HCT116 (cell line): ENCODE measurements around the gene MSMP. TPM values are rescaled to one million over a fixed set of nuclear protein-coding genes. Genes with fewer than 3 reads are reported as not detected.
A peak's percentile ranks its signal among the peaks of the same experiment; 100 is the strongest.

ENCODE experiments used
- ATAC-seq: fragments of 200-7000 bp; cut with Tn5 transposase; 2 replicates; pipeline ENCODE4 v1.9.1; 2020; ENCODE audit warnings: mild to moderate bottlenecking, moderate library complexity
- BruUV-seq: library from RNA; stranded (reverse); fragments of 400-500 nt; replicated peaks from 2 replicates; lab custom pipeline; 2021; lab: Mats Ljungman, UMichigan
- CTCF ChIA-PET: fragments of 300-600 bp; sonication (Branson Sonifier 250); formaldehyde crosslinking; loops from one replicate; lab custom pipeline; 2021; ENCODE audit warnings: antibody characterized with exemption; lab: Charles Lee
- POLR2A ChIA-PET: fragments of 300-600, 350-600 bp; sonication (Branson Sonifier 250); formaldehyde crosslinking; loops from one replicate; lab custom pipeline; 2021; ENCODE audit warnings: antibody characterized with exemption; lab: Charles Lee
- RAD21 ChIA-PET, 2 experiments: fragments of 300-600 bp; sonication (Branson Sonifier 250); formaldehyde crosslinking; loops; one replicate each; lab custom pipeline; 2023; ENCODE audit warnings: low total read pairs in 2 of 2; ENCODE audit not compliant: uncharacterized antibody in 2 of 2, unreplicated experiment in 2 of 2, low non-redundant PET in 1 of 2; lab: Charles Lee
- DNase-seq: peaks from one replicate; pipeline ENCODE4 v3.0.0-alpha.2; 2010; ENCODE audit warnings: low read depth, low spot score
- H2AFZ ChIP-seq: fragments of 200-600 bp; shearing (Covaris generic), sonication (generic); 2 replicates; pipeline ENCODE4 v1.6.1; 2017; ENCODE audit warnings: low read depth, mixed run types, mixed read lengths, antibody characterized with exemption, low read length; ENCODE audit not compliant: poor library complexity, severe bottlenecking
- H3K27ac ChIP-seq: 2 replicates; pipeline ENCODE4 v1.5.1; 2012; ENCODE audit warnings: low read depth, low read length
- H3K27me3 ChIP-seq: fragments of 200-600 bp; sonication (generic); 2 replicates; pipeline ENCODE4 v1.6.1; 2016; ENCODE audit warnings: mixed run types, low read length, mixed read lengths; ENCODE audit not compliant: insufficient read depth
- H3K36me3 ChIP-seq, 2 experiments: fragments of 200-500 bp in 1 of 2; fragments of 200-600 bp in 1 of 2; sonication (Bioruptor generic) in 1 of 2; sonication (generic) in 1 of 2; 2 replicates each; pipeline versions ENCODE4 v1.5.1 to v1.6.1; 2014 to 2016; ENCODE audit warnings: low read length in 2 of 2, inconsistent platforms in 1 of 2, mixed read lengths in 1 of 2, mixed run types in 1 of 2; ENCODE audit not compliant: insufficient read depth in 2 of 2, control insufficient read depth in 1 of 2
- H3K4me1 ChIP-seq, 2 experiments: fragments of 200-600 bp in 1 of 2; sonication (generic) in 1 of 2; 2 replicates each; pipeline versions ENCODE4 v1.5.1 to v1.6.1; 2012 to 2017; ENCODE audit warnings: low read length in 2 of 2, inconsistent platforms in 1 of 2, mild to moderate bottlenecking in 1 of 2, mixed read lengths in 1 of 2, mixed run types in 1 of 2, moderate library complexity in 1 of 2; ENCODE audit not compliant: insufficient read depth in 2 of 2, control insufficient read depth in 1 of 2
- H3K4me2 ChIP-seq: fragments of 200-600 bp; sonication (generic); 2 replicates; pipeline ENCODE4 v1.6.1; 2017; ENCODE audit warnings: mixed run types, low read length, mixed read lengths
- H3K4me3 ChIP-seq, 2 experiments: fragments of 200-600 bp in 1 of 2; sonication (generic) in 1 of 2; replicated peaks in 1 of 2; 2 replicates each; pipeline ENCODE4 v1.5.1; 2011 to 2016; ENCODE audit warnings: low read length in 2 of 2, control low read depth in 1 of 2, low read depth in 1 of 2, mild to moderate bottlenecking in 1 of 2, mixed read lengths in 1 of 2, mixed run types in 1 of 2
- H3K79me2 ChIP-seq: fragments of 200-600 bp; sonication (generic); 2 replicates; pipeline ENCODE4 v1.6.1; 2017; ENCODE audit warnings: mild to moderate bottlenecking, mixed run types, low read length, moderate library complexity, mixed read lengths; ENCODE audit not compliant: insufficient read depth
- H3K9ac ChIP-seq: fragments of 200-600 bp; sonication (generic); 2 replicates; pipeline ENCODE4 v1.6.1; 2016; ENCODE audit warnings: low read length, mixed read lengths
- H3K9me2 ChIP-seq: fragments of 200-600 bp; sonication (generic), shearing (Covaris generic); 2 replicates; pipeline ENCODE4 v1.6.1; 2017; ENCODE audit warnings: mixed run types, mild to moderate bottlenecking, moderate library complexity; ENCODE audit not compliant: insufficient read depth
- H3K9me3 ChIP-seq, 2 experiments: fragments of 200-500 bp in 1 of 2; fragments of 200-600 bp in 1 of 2; sonication (Bioruptor generic) in 1 of 2; sonication (generic) in 1 of 2; 2 replicates each; pipeline ENCODE4 v1.6.1; 2014 to 2017; ENCODE audit warnings: low read length in 2 of 2, mixed read lengths in 2 of 2, inconsistent platforms in 1 of 2, low read depth in 1 of 2, mild to moderate bottlenecking in 1 of 2, mixed run types in 1 of 2, moderate library complexity in 1 of 2; ENCODE audit not compliant: control insufficient read depth in 1 of 2, insufficient read depth in 1 of 2
- H4K20me1 ChIP-seq: fragments of 200-600 bp; sonication (generic), shearing (Covaris generic); 2 replicates; pipeline ENCODE4 v1.6.1; 2017; ENCODE audit warnings: mixed run types, mild to moderate bottlenecking, moderate library complexity; ENCODE audit not compliant: insufficient read depth
- CEBPB ChIP-seq: IDR thresholded peaks from 2 replicates; pipeline ENCODE4 v1.6.1; 2012; ENCODE audit warnings: low read depth
- EZH2 ChIP-seq: fragments of 200-600 bp; sonication (generic); IDR thresholded peaks from 2 replicates; pipeline ENCODE4 v1.6.1; 2017; ENCODE audit warnings: antibody characterized with exemption, mixed run types
- MAX ChIP-seq: IDR thresholded peaks from 2 replicates; pipeline ENCODE4 v1.6.1; 2012
- POLR2A ChIP-seq: IDR thresholded peaks from 2 replicates; pipeline ENCODE4 v1.7.0; 2011; ENCODE audit warnings: borderline replicate concordance; ENCODE audit not compliant: insufficient read depth, insufficient read length; ENCODE audit errors: extremely low read depth
- POLR2AphosphoS5 ChIP-seq: IDR thresholded peaks from 2 replicates; pipeline ENCODE4 v1.6.1; 2011; ENCODE audit warnings: mild to moderate bottlenecking, low read depth, low read length, moderate library complexity
- RAD21 ChIP-seq: IDR thresholded peaks from 2 replicates; pipeline ENCODE4 v1.6.1; 2012; ENCODE audit warnings: low read depth, mild to moderate bottlenecking
- REST ChIP-seq: IDR thresholded peaks from 2 replicates; pipeline ENCODE4 v1.6.1; 2012; ENCODE audit warnings: low read depth
- SP1 ChIP-seq: IDR thresholded peaks from 2 replicates; pipeline ENCODE4 v1.6.1; 2012; ENCODE audit warnings: low read depth
- SRF ChIP-seq: IDR thresholded peaks from 2 replicates; pipeline ENCODE4 v1.6.1; 2012; ENCODE audit warnings: low read depth
- TCF7L2 ChIP-seq: IDR thresholded peaks from 2 replicates; pipeline ENCODE4 v1.7.0; 2011; ENCODE audit warnings: borderline replicate concordance, inconsistent platforms; ENCODE audit not compliant: insufficient read depth, insufficient read length; ENCODE audit errors: extremely low read depth
- YY1 ChIP-seq: IDR thresholded peaks from 2 replicates; pipeline ENCODE4 v1.6.1; 2011; ENCODE audit warnings: low read length, low read depth, moderate library complexity, mild to moderate bottlenecking; ENCODE audit not compliant: insufficient replicate concordance; ENCODE audit errors: extremely low read depth
- ZNF274 ChIP-seq: fragments of 200-500 bp; sonication (Bioruptor generic); IDR thresholded peaks from 2 replicates; pipeline ENCODE4 v1.6.1; 2014; ENCODE audit warnings: mild to moderate bottlenecking, low read depth, low read length, inconsistent platforms
- intact Hi-C: fragments of 100-400 bp; cut with micrococcal nuclease; formaldehyde crosslinking; loops from 2 replicates; pipeline ENCODE4 v1.10.0; 2022
- total RNA-seq: library from RNA; stranded (reverse); gene quantifications from one replicate; pipeline ENCODE4 v1.2.1, GENCODE V29; 2021; ENCODE audit not compliant: unreplicated experiment

MSMP gene
- total RNA-seq, 1 experiment from 2014 or later = 1.2 TPM

- H2AFZ ChIP-seq = no peak overlapping the region
- CTCF ChIA-PET = interaction anchor here (1.4 kb wide), 1 partner anchor 18 kb away, joined by 12 read pairs; no protein-coding TSS in a partner anchor
- H3K4me1 ChIP-seq = peaks cover 2 to 6% of the 10 kb centered on the region in 2 experiments; a peak in 2 of 4 replicates
- ATAC-seq (no peak), DNase-seq (no peak)
- no peak overlapping the region for H3K9ac ChIP-seq
- H3K27ac ChIP-seq = no peak overlapping the region
- no peaks in the 10 kb centered on the region for H3K36me3 ChIP-seq
- no peaks in the 10 kb centered on the region for H3K9me2 ChIP-seq
- no peaks in the 10 kb centered on the region for H3K9me3 ChIP-seq
- intact Hi-C loops = no loop called here
- TF ChIP-seq CEBPB = peak; percentile 49
- TF ChIP-seq POLR2A = no peak
- POLR2A ChIA-PET = no interaction called here
- H3K4me2 ChIP-seq = no peak overlapping the region
- BruUV-seq = no TSS peak
- RAD21 ChIA-PET = no interaction called here
- H3K27me3 ChIP-seq = no peaks in the 10 kb centered on the region
- no peaks in the 10 kb centered on the region for H3K79me2 ChIP-seq
- H3K4me3 ChIP-seq = no peak overlapping the region
- H4K20me1 ChIP-seq = no peaks in the 10 kb centered on the region
Measured at GRCh38 chr9:35771943-35772342, 17.9 kb upstream of the MSMP start.

- H3K27ac ChIP-seq = no peak overlapping the region
- no peak overlapping the region for H2AFZ ChIP-seq
- no peaks in the 10 kb centered on the region for H3K79me2 ChIP-seq
- H3K4me3 ChIP-seq = no peak overlapping the region
- no peaks in the 10 kb centered on the region for H3K9me2 ChIP-seq
- no peak for TF ChIP-seq YY1
- no peaks in the 10 kb centered on the region for H3K27me3 ChIP-seq
- ChIA-PET RAD21 (no interaction called here), CTCF (no interaction called here), POLR2A (no interaction called here)
- DNase-seq (no peak), ATAC-seq (no peak)
- no peak overlapping the region for H3K9ac ChIP-seq
- no peaks in the 10 kb centered on the region for H3K9me3 ChIP-seq
- BruUV-seq = no TSS peak
- intact Hi-C loops = no loop called here
- H4K20me1 ChIP-seq = no peaks in the 10 kb centered on the region
- H3K36me3 ChIP-seq = no peaks in the 10 kb centered on the region
- H3K4me1 ChIP-seq = peaks cover 2 to 6% of the 10 kb centered on the region in 2 experiments; a peak in 2 of 4 replicates
- H3K4me2 ChIP-seq = no peak overlapping the region
Measured at GRCh38 chr9:35771534-35771933, 17.5 kb upstream of the MSMP start.

- Histone ChIP-seq H3K9me2 (no peaks in the 10 kb centered on the region), H3K79me2 (no peaks in the 10 kb centered on the region), H3K4me2 (no peak overlapping the region), H3K4me3 (no peak overlapping the region), H3K27ac (no peak overlapping the region), H3K4me1 (peaks cover 2 to 6% of the 10 kb centered on the region in 2 experiments; a peak in 2 of 4 replicates), H3K36me3 (no peaks in the 10 kb centered on the region), H2AFZ (no peak overlapping the region), H3K27me3 (no peaks in the 10 kb centered on the region), H3K9ac (no peak overlapping the region), H3K9me3 (no peaks in the 10 kb centered on the region), H4K20me1 (no peaks in the 10 kb centered on the region)
- POLR2A ChIA-PET = no interaction called here
- DNase-seq = no peak
- TF ChIP-seq MAX (no peak), POLR2AphosphoS5 (no peak), EZH2 (no peak), TCF7L2 (no peak), REST (no peak), ZNF274 (no peak), RAD21 (no peak), SP1 (no peak), SRF (no peak)
- RAD21 ChIA-PET = no interaction called here
- CTCF ChIA-PET = no interaction called here
- ATAC-seq = no peak
- intact Hi-C loops = no loop called here
- no TSS peak for BruUV-seq
Measured at GRCh38 chr9:35771075-35771433, 17.0 kb upstream of the MSMP start.
